ENCODE measurements around the gene HSPA4L.

The HSPA4L gene

GRCh38 chr4:127856813-127857447 lies 74.8 kb downstream of the HSPA4L start:
- DNase-seq: no peak

- no peak for DNase-seq
Measured at GRCh38 chr4:127857641-127858040, 75.5 kb downstream of the HSPA4L start.

DNA sequence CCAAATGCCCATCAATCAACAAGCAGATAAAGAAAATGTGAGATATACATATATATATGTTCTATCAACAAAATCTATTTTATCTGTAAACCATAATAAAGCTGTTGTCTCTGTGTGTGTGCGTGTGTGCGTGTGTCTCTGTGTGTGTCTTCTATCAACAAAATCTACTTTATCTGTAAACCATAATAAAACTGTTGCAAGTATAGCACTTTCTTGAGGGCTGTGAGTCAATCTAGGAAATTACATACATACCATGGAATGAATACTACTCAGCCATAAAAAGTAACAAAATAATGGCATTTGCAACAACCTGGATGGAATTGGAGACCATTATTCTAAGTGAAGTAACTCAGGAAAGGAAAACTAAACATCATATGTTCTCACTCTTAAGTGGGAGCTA lies 86.1 kb downstream of the HSPA4L start:
- DNase-seq: no peak

GRCh38 chr4:127870281-127870680 lies 88.2 kb downstream of the HSPA4L start:
- DNase-seq: no peak

DNA sequence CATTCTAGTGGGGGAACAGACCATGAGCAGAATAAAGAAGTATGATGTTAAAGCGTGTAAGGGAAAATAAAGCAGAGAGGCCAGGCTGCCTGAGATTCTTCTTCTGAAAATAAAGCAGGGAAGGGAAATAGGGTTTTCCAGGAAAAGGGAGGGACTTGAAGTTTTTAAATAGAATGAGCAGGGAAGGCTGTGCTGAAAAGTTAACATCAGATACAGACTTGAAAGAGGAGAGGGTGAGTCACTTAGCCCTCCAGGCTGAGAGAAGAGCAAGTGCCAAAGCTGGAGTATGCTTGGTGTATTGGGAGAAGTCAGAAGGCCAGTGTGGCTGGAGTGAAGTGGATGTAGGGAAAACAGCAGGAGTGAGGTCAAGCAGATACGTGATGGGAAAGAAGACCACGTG lies 88.6 kb downstream of the HSPA4L start:
- DNase-seq: peak in 1 of 58 donors; percentile 11

DNA sequence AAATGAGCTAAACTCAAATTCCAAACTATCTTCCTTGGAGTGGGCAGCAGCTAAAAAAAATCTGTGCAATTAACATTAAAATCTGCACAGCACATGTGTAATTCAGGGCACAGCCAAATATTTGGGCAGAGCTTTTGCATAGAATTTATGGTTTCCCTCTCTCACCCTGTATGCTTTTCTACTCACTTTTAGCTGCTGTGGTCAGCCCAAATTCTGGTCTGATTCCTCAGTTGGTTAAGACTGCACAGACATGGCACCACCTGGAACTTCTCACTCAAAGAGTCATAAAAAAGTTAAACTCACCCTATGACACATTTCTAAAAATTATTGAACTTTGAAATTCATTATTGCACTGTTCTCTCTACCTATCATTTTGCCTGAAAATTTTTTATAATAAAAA lies 93.7 kb downstream of the HSPA4L start:
- DNase-seq: no peak

- DNase-seq: peak; percentile 54 to 95 (median 87)
Measured at GRCh38 chr4:127880763-127881562, 98.8 kb downstream of the HSPA4L start, which contains the start of gene PLK4. Gene PLK4, plus strand, starts transcription at chr4:127880893. Its CDS starts 242 bp downstream, at chr4:127881135.

- no peak for DNase-seq
Measured at GRCh38 chr4:127881563-127881864, 99.4 kb downstream of the HSPA4L start.

- DNase-seq: no peak
Measured at GRCh38 chr4:127888559-127888958, 106.4 kb downstream of the HSPA4L start.

- no peak for DNase-seq
Measured at GRCh38 chr4:127889903-127890302, 107.8 kb downstream of the HSPA4L start.

Measured in anterior cingulate cortex (tissue), 58 donors.